ENCODE results near the gene P2RX6. TPM values are rescaled to one million over a fixed set of nuclear protein-coding genes. Genes with fewer than 3 reads are reported as not detected.

P2RX6 gene
- total and polyA plus RNA-seq, 9 of the 15 experiments (the other 6 are each of a cell fraction or from before 2014, with no cell fraction given), result 0.01 to 3.9 (median 1.5) TPM; not detected in 1

- TF ChIP-seq ZNF740 (CRISPR knock-in tag; IDR thresholded peaks at IDR 0.05) (no peak), ZNF740 (tag; IDR thresholded peaks at IDR 0.05) (peak in 1 of 2 experiments; percentile 31; a peak in 1 of 4 replicates), CHD1 (IDR thresholded peaks at IDR 0.05; ENCODE audit: low read length) (no peak), SETDB1 (IDR thresholded peaks at IDR 0.05; ENCODE audit: low read length) (no peak), PRMT5 (CRISPR knock-in tag; IDR thresholded peaks at IDR 0.05) (no peak), TCF7L2 (IDR thresholded peaks at IDR 0.05; ENCODE audit: low read depth, low read length) (no peak), HDAC8 (tag; IDR thresholded peaks at IDR 0.05) (0 out of 2 replicates have a peak, but pooled peaks have one; percentile 18), GATAD2B (IDR thresholded peaks at IDR 0.05; ENCODE audit: borderline replicate concordance) (no peak), CCAR2 (IDR thresholded peaks at IDR 0.05; ENCODE audit: low read depth, low read length) (no peak), CSDE1 (IDR thresholded peaks at IDR 0.05) (no peak), SNRNP70 (optimal IDR thresholded peaks at IDR 0.05; ENCODE audit: low read depth, low read length) (no peak), BCOR (IDR thresholded peaks at IDR 0.05) (no peak), NCOA1 (IDR thresholded peaks at IDR 0.05; ENCODE audit: low read depth) (no peak), ZNF77 (CRISPR knock-in tag; IDR thresholded peaks at IDR 0.05) (0 out of 2 replicates have a peak, but pooled peaks have one; percentile 82), SNIP1 (IDR thresholded peaks at IDR 0.05; ENCODE audit: low read depth) (no peak), ATF7 (IDR thresholded peaks at IDR 0.05) (no peak), NEUROD1 (IDR thresholded peaks at IDR 0.05; ENCODE audit: borderline replicate concordance, low read depth, low read length, partially characterized antibody) (no peak), SIX5 (IDR thresholded peaks at IDR 0.05; ENCODE audit: borderline replicate concordance in 1 of 2, insufficient read depth in 1 of 2, low read depth in 1 of 2, low read length in 2 of 2) (0 out of 4 replicates have a peak, but pooled peaks of 1 of the 2 experiments have one; percentile 16), MYC (IDR thresholded peaks at IDR 0.05; ENCODE audit: low read depth, low read length) (no peak), MYC (CRISPR knock-in tag; IDR thresholded peaks at IDR 0.05; ENCODE audit: borderline replicate concordance, low read depth) (no peak), SRSF7 (optimal IDR thresholded peaks at IDR 0.05; ENCODE audit: low read depth, low read length) (no peak), CAMTA2 (CRISPR knock-in tag; conservative IDR thresholded peaks at IDR 0.05) (no peak), TAF7 (tag; IDR thresholded peaks at IDR 0.05) (no peak), POLR3A (IDR thresholded peaks at IDR 0.05; ENCODE audit: borderline replicate concordance, extremely low read depth, insufficient read depth, insufficient read length) (no peak), CHD2 (IDR thresholded peaks at IDR 0.05; ENCODE audit: low read depth, low read length) (no peak), NR2F6 (CRISPR knock-in tag; IDR thresholded peaks at IDR 0.05) (no peak), LARP7 (IDR thresholded peaks at IDR 0.05) (no peak), ZNF277 (CRISPR knock-in tag; IDR thresholded peaks at IDR 0.05; ENCODE audit: borderline replicate concordance) (no peak)
- TF ChIP-seq, protein P1, sequence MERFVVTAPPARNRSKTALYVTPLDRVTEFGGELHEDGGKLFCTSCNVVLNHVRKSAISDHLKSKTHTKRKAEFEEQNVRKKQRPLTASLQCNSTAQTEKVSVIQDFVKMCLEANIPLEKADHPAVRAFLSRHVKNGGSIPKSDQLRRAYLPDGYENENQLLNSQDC (CRISPR knock-in tag; IDR thresholded peaks at IDR 0.05), result peak; percentile 34; the same call in 1 of the 2 replicates
Observed at GRCh38 chr22:21012446-21013407, 2.2 kb upstream of the P2RX6 start (continued).

Data from K562 (cell line).